K562 (cell line): ENCODE data around the gene RPS27. TPM values are rescaled to one million over a fixed set of nuclear protein-coding genes. Genes with fewer than 3 reads are reported as not detected.

Experiments used
- ASH1L ChIP-seq: fragments of 450-650 bp; IDR thresholded peaks from 2 replicates; pipeline ENCODE4 v1.6.1; 2018; ENCODE audit warnings: borderline replicate concordance, mild to moderate bottlenecking, low read depth; ENCODE audit not compliant: partially characterized antibody
- CBX5 ChIP-seq: IDR thresholded peaks from 2 replicates; pipeline ENCODE4 v1.6.1; 2014; ENCODE audit warnings: low read depth, borderline replicate concordance
- E2F5 ChIP-seq: sonication (generic); formaldehyde crosslinking; IDR thresholded peaks from 2 replicates; pipeline ENCODE4 v1.8.0; 2022; ENCODE audit warnings: mild to moderate bottlenecking, missing genetic modification reagents
- FUS ChIP-seq: fragments of 200-400 bp; formaldehyde crosslinking; optimal IDR thresholded peaks from 2 replicates; pipeline ENCODE3; 2017; ENCODE audit warnings: low read depth, low read length
- HIVEP1 ChIP-seq: fragments of 250-450 bp; sonication (Bioruptor Pico); IDR thresholded peaks from 2 replicates; pipeline ENCODE4 v1.4.0; 2020; ENCODE audit warnings: mild to moderate bottlenecking
- HMGXB4 ChIP-seq: sonication (generic); formaldehyde crosslinking; IDR thresholded peaks from 2 replicates; pipeline ENCODE4 v1.8.1; 2023; ENCODE audit warnings: mild to moderate bottlenecking, missing genetic modification reagents
- ILF3 ChIP-seq: fragments of 450-650 bp; IDR thresholded peaks from 2 replicates; pipeline ENCODE4 v1.6.1; 2018; ENCODE audit warnings: antibody characterized with exemption, mild to moderate bottlenecking, moderate library complexity, borderline replicate concordance
- MED1 ChIP-seq: sonication (generic); formaldehyde crosslinking; IDR thresholded peaks from 2 replicates; pipeline ENCODE4 v1.8.1; 2023; ENCODE audit warnings: missing genetic modification reagents, borderline replicate concordance
- MYBL2 ChIP-seq, 2 experiments: fragments of 450-650 bp in 1 of 2; sonication (generic) in 1 of 2; formaldehyde crosslinking in 1 of 2; IDR thresholded peaks; 2 replicates each; pipeline versions ENCODE4 v1.6.1 to v1.8.1; 2017 to 2022; ENCODE audit warnings: borderline replicate concordance in 1 of 2, inconsistent platforms in 1 of 2, low read depth in 1 of 2, mild to moderate bottlenecking in 1 of 2, missing genetic modification reagents in 1 of 2, moderate library complexity in 1 of 2
- NCOR1 ChIP-seq: fragments of 450-650 bp; IDR thresholded peaks from 2 replicates; pipeline ENCODE4 v1.6.1; 2016; ENCODE audit warnings: mild to moderate bottlenecking, moderate library complexity
- NFYB ChIP-seq: IDR thresholded peaks from 2 replicates; pipeline ENCODE4 v1.6.1; 2011; ENCODE audit warnings: mild to moderate bottlenecking, moderate library complexity; ENCODE audit not compliant: insufficient read length; ENCODE audit errors: extremely low read depth
- PYGO2 ChIP-seq: fragments of 450-650 bp; IDR thresholded peaks from 2 replicates; pipeline ENCODE4 v1.6.1; 2016; ENCODE audit warnings: mild to moderate bottlenecking, missing genetic modification characterization, moderate library complexity, missing compliant biosample characterization
- RAD21 ChIP-seq, 2 experiments: fragments of 250-450 bp in 1 of 2; fragments of 450-650 bp in 1 of 2; sonication (Bioruptor Pico) in 1 of 2; formaldehyde crosslinking in 1 of 2; IDR thresholded peaks in 1 of 2; conservative IDR thresholded peaks in 1 of 2; 2 replicates each; pipeline versions ENCODE4 v1.4.0 to v1.8.0; 2020 to 2022; ENCODE audit warnings: mild to moderate bottlenecking in 2 of 2, moderate library complexity in 1 of 2
- SAP30 ChIP-seq: fragments of 200-600 bp; sonication (generic); IDR thresholded peaks from 2 replicates; pipeline ENCODE4 v1.6.1; 2012; ENCODE audit warnings: borderline replicate concordance, low read depth, mild to moderate bottlenecking, moderate library complexity, low read length, control low read depth, inconsistent platforms; ENCODE audit not compliant: insufficient read depth, poor library complexity, severe bottlenecking
- SLC30A9 ChIP-seq: fragments of 250-450 bp; sonication (Bioruptor Pico); IDR thresholded peaks from 2 replicates; pipeline ENCODE4 v1.8.0; 2022; ENCODE audit warnings: mild to moderate bottlenecking, moderate library complexity
- SMAD2 ChIP-seq: fragments of 150-350 bp; IDR thresholded peaks from 2 replicates; pipeline ENCODE4 v1.6.1; 2014; ENCODE audit warnings: low read depth, mild to moderate bottlenecking, low read length
- SUPT5H ChIP-seq: fragments of 450-650 bp; IDR thresholded peaks from 2 replicates; pipeline ENCODE4 v1.6.1; 2016
- TCF3 ChIP-seq: sonication (generic); formaldehyde crosslinking; IDR thresholded peaks from 2 replicates; pipeline ENCODE4 v1.4.0; 2020; ENCODE audit warnings: mild to moderate bottlenecking, missing genetic modification reagents
- TEAD1 ChIP-seq, 2 experiments: fragments of 450-650 bp in 1 of 2; sonication (generic) in 1 of 2; formaldehyde crosslinking; IDR thresholded peaks; 2 replicates each; pipeline versions ENCODE4 v1.4.0 to v1.8.0; 2020 to 2022; ENCODE audit warnings: mild to moderate bottlenecking in 2 of 2, missing genetic modification reagents in 1 of 2
- TEAD2 ChIP-seq: fragments of 450-650 bp; IDR thresholded peaks from 2 replicates; pipeline ENCODE4 v1.6.1; 2016; ENCODE audit warnings: missing genetic modification characterization, control low read depth, missing compliant biosample characterization
- TGIF2 ChIP-seq: sonication (generic); formaldehyde crosslinking; IDR thresholded peaks from 2 replicates; pipeline ENCODE4 v1.8.1; 2022; ENCODE audit warnings: mild to moderate bottlenecking, missing genetic modification reagents, moderate library complexity
- WHSC1 ChIP-seq: IDR thresholded peaks from one replicate; pipeline ENCODE4 v1.6.1; 2012; ENCODE audit warnings: low read length, control low read depth, inconsistent platforms
- ZC3H4 ChIP-seq: sonication (generic); formaldehyde crosslinking; IDR thresholded peaks from 2 replicates; pipeline ENCODE4 v1.9.0; 2021; ENCODE audit warnings: missing genetic modification reagents, borderline replicate concordance
- ZKSCAN1 ChIP-seq: fragments of 150-350 bp; IDR thresholded peaks from 2 replicates; pipeline ENCODE4 v1.6.1; 2016; ENCODE audit warnings: low read depth, low read length
- ZNF3 ChIP-seq: fragments of 250-450 bp; sonication (Bioruptor Pico); IDR thresholded peaks from 2 replicates; pipeline ENCODE4 v1.5.0; 2021; ENCODE audit warnings: mild to moderate bottlenecking, moderate library complexity
- polyA plus RNA-seq, 8 experiments: library from polyadenylated mRNA; depleted of rRNA in 4 of 8; stranded (reverse) in 5 of 8; unstranded in 3 of 8; fragments of >200 nt; fragmentation: Nextera tagmentation in 2 of 8; fragmentation: Illumina TruSeq in 1 of 8; extraction: Ambion mirVana in 2 of 8; extraction: Trizol in 1 of 8; gene quantifications; 2 replicates each; pipeline versions ENCODE4 v1.2.1 to v1.2.3, GENCODE V29; 2011 to 2014; ENCODE audit warnings: inconsistent platforms in 1 of 8, missing spikeins in 1 of 8
- total RNA-seq, 7 experiments: library from RNA; depleted of rRNA in 6 of 7; stranded (reverse); fragments of >200 nt in 6 of 7; fragmentation: Illumina TruSeq in 2 of 7; extraction: Trizol in 2 of 7; gene quantifications; 2 replicates each; pipeline versions ENCODE4 v1.2.1 to v1.2.3, GENCODE V29; 2011 to 2021; ENCODE audit warnings: low replicate concordance in 1 of 7

RPS27 gene
- total and polyA plus RNA-seq, 9 of the 15 experiments (the other 6 are each of a cell fraction or from before 2014, with no cell fraction given) = 2,091 to 9,377 (median 6,706) TPM

DNA sequence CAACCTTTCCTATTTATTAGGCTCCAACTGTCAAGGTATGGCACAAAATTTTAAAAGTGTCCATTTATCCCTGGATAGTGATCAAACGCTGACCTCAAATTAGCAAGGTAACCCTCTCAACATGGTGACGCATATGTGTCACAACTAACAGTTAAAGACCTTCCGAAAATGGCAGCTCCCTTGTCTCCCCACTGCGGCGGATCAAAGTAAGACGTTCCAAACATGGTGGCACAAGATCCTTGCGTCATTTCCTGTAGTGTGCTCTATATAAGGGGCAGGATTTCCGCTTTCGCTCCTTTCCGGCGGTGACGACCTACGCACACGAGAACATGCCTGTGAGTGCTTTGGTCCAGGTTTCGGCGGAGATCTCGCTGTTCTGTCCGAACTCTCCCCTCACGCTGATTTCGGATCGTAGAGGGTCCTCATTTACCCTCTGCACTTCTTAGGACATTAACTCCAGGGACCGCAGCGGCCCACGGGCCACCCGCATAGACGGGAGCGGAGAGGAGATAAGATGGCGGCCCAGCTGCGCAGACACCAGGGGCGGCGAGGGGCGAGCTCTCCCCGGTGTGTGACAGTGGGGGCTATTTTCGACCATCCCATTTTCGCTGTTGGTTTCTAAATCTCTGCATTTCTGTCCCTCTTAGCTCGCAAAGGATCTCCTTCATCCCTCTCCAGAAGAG, at the start of gene RPS27 (continued):
- TF ChIP-seq HMGXB4 (CRISPR knock-in tag) (peak; percentile 84; the same call in 1 of the 2 replicates), E2F5 (CRISPR knock-in tag) (no peak; the same call in 1 of the 2 replicates), ZKSCAN1 (peak; percentile 32; the same call in 1 of the 2 replicates), ASH1L (peak; percentile 79), MED1 (CRISPR knock-in tag) (no peak), SAP30 (no peak), NCOR1 (peak; percentile 67), PYGO2 (tag) (0 out of 2 replicates have a peak, but pooled peaks have one; percentile 42), ILF3 (peak; percentile 87; the same call in 1 of the 2 replicates), SMAD2 (no peak), WHSC1 (no peak), SLC30A9 (CRISPR knock-in tag) (no peak), TGIF2 (CRISPR knock-in tag) (no peak), ZNF3 (CRISPR knock-in tag) (no peak), FUS (no peak), TEAD1 (CRISPR knock-in tag; IDR thresholded peaks at IDR 0.05) (peak in 1 of 2 experiments; percentile 86; a peak in 2 of 4 replicates), ZC3H4 (CRISPR knock-in tag) (no peak), MYBL2 (IDR thresholded peaks at IDR 0.05; ENCODE audit: low read depth) (no peak; the same call in 1 of the 2 replicates), MYBL2 (CRISPR knock-in tag; IDR thresholded peaks at IDR 0.05; ENCODE audit: borderline replicate concordance) (no peak), TCF3 (no peak; the same call in 1 of the 2 replicates), TEAD2 (tag) (no peak), NFYB (no peak), HIVEP1 (CRISPR knock-in tag) (no peak), CBX5 (no peak), RAD21 (CRISPR knock-in tag; conservative IDR thresholded peaks at IDR 0.05 in 1 of 2, IDR thresholded peaks at IDR 0.05 in 1 of 2) (peak; percentile 25 to 26; a peak in 1 of 4 replicates), SUPT5H (peak; percentile 100)
